RWPE2 (cell line): Measurements from ENCODE around the gene CBFA2T2.

Source experiments
- ATAC-seq: fragments of 200-7000 bp; cut with Tn5 transposase; 3 replicates; pipeline ENCODE4 v1.9.1; 2021; ENCODE audit warnings: low read depth
- DNase-seq: peaks from one replicate; pipeline ENCODE4 v3.0.0-alpha.2; 2020; ENCODE audit warnings: low spot score
- H3K27ac ChIP-seq: fragments of 450-650 bp; 2 replicates; pipeline ENCODE4 v1.5.1; 2017; ENCODE audit warnings: mild to moderate bottlenecking; ENCODE audit not compliant: poor library complexity, severe bottlenecking
- H3K27me3 ChIP-seq: fragments of 250-450 bp; sonication (Bioruptor Pico); 2 replicates; pipeline ENCODE4 v1.5.1; 2021; ENCODE audit warnings: mild to moderate bottlenecking, moderate library complexity; ENCODE audit not compliant: insufficient read depth, poor library complexity, severe bottlenecking
- H3K36me3 ChIP-seq: fragments of 250-450 bp; sonication (Bioruptor Pico); 2 replicates; pipeline ENCODE4 v1.5.1; 2020; ENCODE audit warnings: low read depth, mild to moderate bottlenecking, moderate library complexity
- H3K4me1 ChIP-seq: fragments of 250-450 bp; sonication (Bioruptor Pico); 2 replicates; pipeline ENCODE4 v1.5.1; 2021; ENCODE audit warnings: mild to moderate bottlenecking, moderate library complexity; ENCODE audit not compliant: insufficient read depth, poor library complexity, severe bottlenecking
- H3K4me3 ChIP-seq: fragments of 250-450 bp; sonication (Bioruptor Pico); 2 replicates; pipeline ENCODE4 v1.5.1; 2021; ENCODE audit warnings: mild to moderate bottlenecking, moderate library complexity; ENCODE audit not compliant: severe bottlenecking
- H3K9me3 ChIP-seq: fragments of 250-450 bp; sonication (Bioruptor Pico); 2 replicates; pipeline ENCODE4 v1.5.1; 2021; ENCODE audit warnings: mild to moderate bottlenecking, moderate library complexity; ENCODE audit not compliant: severe bottlenecking
- TF ChIP-seq, protein P1 (sequence below): fragments of 450-650 bp; IDR thresholded peaks from one replicate; pipeline ENCODE4 v1.5.1; 2017; ENCODE audit warnings: mild to moderate bottlenecking, moderate library complexity; ENCODE audit not compliant: poor library complexity, severe bottlenecking

The CBFA2T2 gene

GRCh38 chr20:33669224-33669623 lies 179.3 kb downstream of the CBFA2T2 start:
- Histone ChIP-seq H3K4me3 (no peak overlapping the region), H3K4me1 (peaks cover 3% of the 10 kb centered on the region), H3K27me3 (no peaks in the 10 kb centered on the region), H3K9me3 (no peaks in the 10 kb centered on the region), H3K36me3 (peaks cover 9% of the 10 kb centered on the region), H3K27ac (no peak overlapping the region)
- TF ChIP-seq, protein P1, sequence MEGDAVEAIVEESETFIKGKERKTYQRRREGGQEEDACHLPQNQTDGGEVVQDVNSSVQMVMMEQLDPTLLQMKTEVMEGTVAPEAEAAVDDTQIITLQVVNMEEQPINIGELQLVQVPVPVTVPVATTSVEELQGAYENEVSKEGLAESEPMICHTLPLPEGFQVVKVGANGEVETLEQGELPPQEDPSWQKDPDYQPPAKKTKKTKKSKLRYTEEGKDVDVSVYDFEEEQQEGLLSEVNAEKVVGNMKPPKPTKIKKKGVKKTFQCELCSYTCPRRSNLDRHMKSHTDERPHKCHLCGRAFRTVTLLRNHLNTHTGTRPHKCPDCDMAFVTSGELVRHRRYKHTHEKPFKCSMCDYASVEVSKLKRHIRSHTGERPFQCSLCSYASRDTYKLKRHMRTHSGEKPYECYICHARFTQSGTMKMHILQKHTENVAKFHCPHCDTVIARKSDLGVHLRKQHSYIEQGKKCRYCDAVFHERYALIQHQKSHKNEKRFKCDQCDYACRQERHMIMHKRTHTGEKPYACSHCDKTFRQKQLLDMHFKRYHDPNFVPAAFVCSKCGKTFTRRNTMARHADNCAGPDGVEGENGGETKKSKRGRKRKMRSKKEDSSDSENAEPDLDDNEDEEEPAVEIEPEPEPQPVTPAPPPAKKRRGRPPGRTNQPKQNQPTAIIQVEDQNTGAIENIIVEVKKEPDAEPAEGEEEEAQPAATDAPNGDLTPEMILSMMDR = no peak
- ATAC-seq (no peak), DNase-seq (peak; percentile 78)

GRCh38 chr20:33669873-33670640 lies 180.2 kb downstream of the CBFA2T2 start:
- no peak overlapping the region for H3K27ac ChIP-seq
- DNase-seq (peak; percentile 76), ATAC-seq (no peak)
- no peak overlapping the region for H3K4me3 ChIP-seq
- no peaks in the 10 kb centered on the region for H3K9me3 ChIP-seq
- no peaks in the 10 kb centered on the region for H3K27me3 ChIP-seq
- TF ChIP-seq, protein P1 = no peak
- peaks cover 3% of the 10 kb centered on the region for H3K4me1 ChIP-seq
- H3K36me3 ChIP-seq = peaks cover 9% of the 10 kb centered on the region

- Histone ChIP-seq H3K27ac (no peak overlapping the region), H3K36me3 (peaks cover 9% of the 10 kb centered on the region), H3K27me3 (no peaks in the 10 kb centered on the region), H3K4me1 (peaks cover 3% of the 10 kb centered on the region), H3K4me3 (no peak overlapping the region), H3K9me3 (no peaks in the 10 kb centered on the region)
- TF ChIP-seq, protein P1 = no peak
- peak; percentile 78 for DNase-seq
- ATAC-seq = no peak
Observed at GRCh38 chr20:33670715-33671499, 181.0 kb downstream of the CBFA2T2 start.

- Histone ChIP-seq H3K27ac (no peak overlapping the region), H3K36me3 (peaks cover 15% of the 10 kb centered on the region), H3K4me1 (peaks cover 3% of the 10 kb centered on the region), H3K27me3 (no peaks in the 10 kb centered on the region), H3K9me3 (no peaks in the 10 kb centered on the region), H3K4me3 (no peak overlapping the region)
- DNase-seq (peak; percentile 70), ATAC-seq (no peak)
- TF ChIP-seq, protein P1 = no peak
Observed at GRCh38 chr20:33671573-33672288, 181.8 kb downstream of the CBFA2T2 start.
